Liver (tissue), 9 donors: ENCODE measurements around the gene HUWE1. TPM values are rescaled to one million over a fixed set of nuclear protein-coding genes. Genes with fewer than 3 reads are reported as not detected.
"Not testable (repeated sequence)": the region's sequence is repeated elsewhere in the genome, so short reads cannot be mapped to it uniquely, and the experiment has no call there.

ENCODE experiments used
- DNase-seq: peaks from one replicate; pipeline ENCODE4 v3.0.0-alpha.2; 2017; ENCODE audit warnings: low spot score
- H3K27ac ChIP-seq, 2 donors: one replicate each; pipeline ENCODE4 v1.7.0; 2013; ENCODE audit warnings: inconsistent platforms in 2 of 2, low read length in 2 of 2, control low read depth in 1 of 2, low read depth in 1 of 2, mild to moderate bottlenecking in 1 of 2
- H3K27me3 ChIP-seq, 4 donors: one replicate each; pipeline versions ENCODE4 v1.6.1 to v1.7.0; 2013; ENCODE audit warnings: low read length in 3 of 4, inconsistent platforms in 1 of 4, mild to moderate bottlenecking in 1 of 4, moderate library complexity in 1 of 4; ENCODE audit not compliant: control insufficient read depth in 4 of 4, insufficient read depth in 4 of 4
- H3K36me3 ChIP-seq, 4 donors: one replicate each; pipeline versions ENCODE4 v1.6.1 to v1.7.0; 2013; ENCODE audit warnings: low read length in 3 of 4, mild to moderate bottlenecking in 3 of 4, low read depth in 1 of 4, moderate library complexity in 1 of 4; ENCODE audit not compliant: control insufficient read depth in 4 of 4, insufficient read depth in 3 of 4
- H3K4me1 ChIP-seq, 4 donors: one replicate each; pipeline versions ENCODE4 v1.6.1 to v1.7.0; 2013; ENCODE audit warnings: low read length in 3 of 4, mild to moderate bottlenecking in 3 of 4, moderate library complexity in 1 of 4; ENCODE audit not compliant: control insufficient read depth in 4 of 4, insufficient read depth in 4 of 4
- H3K4me3 ChIP-seq, 3 donors: one replicate each; pipeline versions ENCODE4 v1.6.1 to v1.7.0; 2013; ENCODE audit warnings: low read length in 3 of 3, control low read depth in 1 of 3, low read depth in 1 of 3, mild to moderate bottlenecking in 1 of 3
- H3K9ac ChIP-seq, 2 donors: one replicate each; pipeline ENCODE4 v1.7.0; 2013; ENCODE audit warnings: low read length in 2 of 2, mild to moderate bottlenecking in 2 of 2, moderate library complexity in 2 of 2, control low read depth in 1 of 2, low read depth in 1 of 2
- H3K9me3 ChIP-seq, 4 donors: one replicate each; pipeline versions ENCODE4 v1.6.1 to v1.7.0; 2013; ENCODE audit warnings: low read length in 3 of 4; ENCODE audit not compliant: control insufficient read depth in 4 of 4
- FOXA1 ChIP-seq: IDR thresholded peaks from 2 replicates; pipeline ENCODE4 v1.6.1; 2016; ENCODE audit warnings: antibody characterized with exemption
- HNF4A ChIP-seq, 2 donors: conservative IDR thresholded peaks; 2 replicates each; pipeline ENCODE4 v1.6.1; 2016; ENCODE audit warnings: antibody characterized with exemption in 2 of 2, mild to moderate bottlenecking in 2 of 2
- NR2F2 ChIP-seq: IDR thresholded peaks from 2 replicates; pipeline ENCODE4 v1.6.1; 2016; ENCODE audit warnings: antibody characterized with exemption
- RXRA ChIP-seq, 2 donors: IDR thresholded peaks; 2 replicates each; pipeline ENCODE4 v1.6.1; 2017 to 2018; ENCODE audit warnings: antibody characterized with exemption in 2 of 2, mild to moderate bottlenecking in 1 of 2
- TAF1 ChIP-seq: conservative IDR thresholded peaks from 2 replicates; pipeline ENCODE4 v1.6.1; 2016; ENCODE audit warnings: antibody characterized with exemption, mild to moderate bottlenecking
- WGBS: extraction: QIAGEN DNeasy Blood & Tissue Kit; methylation state at CpG from one replicate; pipeline ENCODE4 v1.1.7; 2013; 5-methylcytosine and 5-hydroxymethylcytosine counted together
- polyA plus RNA-seq, 2 donors: library from polyadenylated mRNA; stranded (reverse) in 1 of 2; unstranded in 1 of 2; fragments of 200-250 nt in 1 of 2; fragments of >200 nt in 1 of 2; fragmentation: Nextera tagmentation in 1 of 2; extraction: Ambion mirVana in 1 of 2; gene quantifications; one replicate each; pipeline versions ENCODE4 v1.2.1 to v1.2.3, GENCODE V29; 2013 to 2015
- total RNA-seq, 2 donors: library from RNA; depleted of rRNA; stranded (reverse); fragments of >200 nt; gene quantifications; one replicate each; pipeline ENCODE4 v1.2.3, GENCODE V29; 2014
- TF ChIP-seq, protein P1 (sequence below): IDR thresholded peaks from 2 replicates; pipeline ENCODE4 v1.6.1; 2016; ENCODE audit warnings: antibody characterized with exemption, mild to moderate bottlenecking
- donor health status: healthy.
- donor health status: healthy.
- donor health status: healthy.
- donor health status: healthy.
- donor health status: healthy.

HUWE1 gene
- total and polyA plus RNA-seq, 4 donors: 20.2 to 75.8 (median 37.7) TPM

GRCh38 chrX:53723381-53723780, 36.9 kb upstream of the HUWE1 start:
- H3K36me3 ChIP-seq: no peaks in the 10 kb centered on the region
- no peak overlapping the region for H3K9ac ChIP-seq
- no peaks in the 10 kb centered on the region for H3K4me1 ChIP-seq
- no peak for DNase-seq
- no peak overlapping the region for H3K4me3 ChIP-seq
- H3K27me3 ChIP-seq: no peaks in the 10 kb centered on the region
- no peak for TF ChIP-seq NR2F2
- no peaks in the 10 kb centered on the region for H3K9me3 ChIP-seq
- no peak overlapping the region for H3K27ac ChIP-seq
- 92% methylated on average over 4 of the region's 4 CpGs for WGBS

- 94% methylated on average over 30 of the region's 32 CpGs for WGBS
- H3K36me3 ChIP-seq, H3K27me3 ChIP-seq, H3K4me1 ChIP-seq, H3K27ac ChIP-seq, H3K4me3 ChIP-seq, H3K9me3 ChIP-seq, DNase-seq, H3K9ac ChIP-seq: not testable (repeated sequence)
Measured at GRCh38 chrX:53721610-53722009, 35.1 kb upstream of the HUWE1 start.

DNA sequence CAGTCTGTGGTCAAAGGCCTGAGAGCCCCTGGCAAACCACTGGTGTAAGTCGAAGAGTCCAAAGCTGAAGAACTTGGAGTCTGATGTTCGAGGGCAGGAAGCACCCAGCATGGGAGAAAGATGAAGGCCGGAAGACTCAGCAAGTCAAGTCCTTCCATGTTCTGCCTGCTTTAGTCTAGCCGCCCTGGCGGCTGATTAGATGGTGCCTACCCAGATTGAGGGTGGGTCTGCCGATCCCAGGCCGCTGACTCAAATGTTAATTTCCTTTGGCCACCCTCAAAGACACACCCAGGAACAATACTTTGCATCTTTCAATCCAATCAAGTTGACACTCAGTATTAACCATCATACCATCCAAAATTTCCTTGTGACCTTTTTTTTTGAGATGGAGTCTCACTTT, 33.1 kb upstream of the HUWE1 start:
- H3K4me1 ChIP-seq, H3K27ac ChIP-seq, H3K27me3 ChIP-seq, H3K4me3 ChIP-seq, H3K36me3 ChIP-seq, DNase-seq, H3K9ac ChIP-seq, H3K9me3 ChIP-seq: not testable (repeated sequence)
- WGBS: 94% methylated on average over 7 of the region's 7 CpGs

DNA sequence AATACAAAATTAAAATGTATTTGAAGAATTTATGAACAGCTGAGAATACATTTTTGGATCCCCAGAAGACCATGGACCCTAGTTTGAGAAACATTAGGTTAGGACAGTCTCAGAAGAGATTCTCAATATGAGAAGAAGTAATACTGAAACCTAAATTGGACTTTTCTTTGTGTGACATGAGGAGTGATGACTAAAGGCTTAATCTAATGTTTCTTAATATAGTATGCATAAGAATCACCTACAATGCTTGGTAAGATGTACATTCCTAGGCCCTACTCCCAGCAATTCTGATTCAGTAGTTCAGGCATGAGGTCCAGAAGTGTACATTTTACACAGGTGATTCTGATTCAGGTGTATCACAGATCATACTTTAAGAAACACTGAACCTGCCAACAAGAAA, 31.6 kb upstream of the HUWE1 start:
- no peak overlapping the region for H3K9ac ChIP-seq

More for the DNA sequence above, 31.6 kb upstream of the HUWE1 start:
- TF ChIP-seq NR2F2: no peak
- no peak for TF ChIP-seq RXRA (IDR thresholded peaks at IDR 0.05)
- no peak for TF ChIP-seq TAF1
- no peak for TF ChIP-seq FOXA1
- no peak for TF ChIP-seq HNF4A (conservative IDR thresholded peaks at IDR 0.05)
- TF ChIP-seq, protein P1, sequence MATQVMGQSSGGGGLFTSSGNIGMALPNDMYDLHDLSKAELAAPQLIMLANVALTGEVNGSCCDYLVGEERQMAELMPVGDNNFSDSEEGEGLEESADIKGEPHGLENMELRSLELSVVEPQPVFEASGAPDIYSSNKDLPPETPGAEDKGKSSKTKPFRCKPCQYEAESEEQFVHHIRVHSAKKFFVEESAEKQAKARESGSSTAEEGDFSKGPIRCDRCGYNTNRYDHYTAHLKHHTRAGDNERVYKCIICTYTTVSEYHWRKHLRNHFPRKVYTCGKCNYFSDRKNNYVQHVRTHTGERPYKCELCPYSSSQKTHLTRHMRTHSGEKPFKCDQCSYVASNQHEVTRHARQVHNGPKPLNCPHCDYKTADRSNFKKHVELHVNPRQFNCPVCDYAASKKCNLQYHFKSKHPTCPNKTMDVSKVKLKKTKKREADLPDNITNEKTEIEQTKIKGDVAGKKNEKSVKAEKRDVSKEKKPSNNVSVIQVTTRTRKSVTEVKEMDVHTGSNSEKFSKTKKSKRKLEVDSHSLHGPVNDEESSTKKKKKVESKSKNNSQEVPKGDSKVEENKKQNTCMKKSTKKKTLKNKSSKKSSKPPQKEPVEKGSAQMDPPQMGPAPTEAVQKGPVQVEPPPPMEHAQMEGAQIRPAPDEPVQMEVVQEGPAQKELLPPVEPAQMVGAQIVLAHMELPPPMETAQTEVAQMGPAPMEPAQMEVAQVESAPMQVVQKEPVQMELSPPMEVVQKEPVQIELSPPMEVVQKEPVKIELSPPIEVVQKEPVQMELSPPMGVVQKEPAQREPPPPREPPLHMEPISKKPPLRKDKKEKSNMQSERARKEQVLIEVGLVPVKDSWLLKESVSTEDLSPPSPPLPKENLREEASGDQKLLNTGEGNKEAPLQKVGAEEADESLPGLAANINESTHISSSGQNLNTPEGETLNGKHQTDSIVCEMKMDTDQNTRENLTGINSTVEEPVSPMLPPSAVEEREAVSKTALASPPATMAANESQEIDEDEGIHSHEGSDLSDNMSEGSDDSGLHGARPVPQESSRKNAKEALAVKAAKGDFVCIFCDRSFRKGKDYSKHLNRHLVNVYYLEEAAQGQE: no peak
- Histone ChIP-seq H3K9me3 (no peaks in the 10 kb centered on the region), H3K27ac (no peak overlapping the region), H3K27me3 (peaks cover 0 to 3% (median 0%) of the 10 kb centered on the region in 4 donors), H3K36me3 (no peaks in the 10 kb centered on the region), H3K4me3 (no peak overlapping the region), H3K4me1 (no peaks in the 10 kb centered on the region)
- DNase-seq: no peak
